Mesenteric fat pad (tissue), 1 donor: ENCODE data around the gene FNTB. TPM values are rescaled to one million over a fixed set of nuclear protein-coding genes. Genes with fewer than 3 reads are reported as not detected.

Experiments used
- DNase-seq: peaks from one replicate; pipeline ENCODE4 v3.0.0-alpha.2; 2020; ENCODE audit warnings: low spot score
- total RNA-seq: library from RNA; stranded (reverse); fragmentation: NEBNext Ultra II Directional; extraction: Animal tissue kit (Norgen Biotek cat#: 25700); gene quantifications from one replicate; pipeline ENCODE4 v1.2.1, GENCODE V29; 2021
- donor health status: DM: yes; HTN: yes; CAD: no.

Gene FNTB
- total RNA-seq, 1 donor from 2014 or later, result 16.1 TPM

GRCh38 chr14:65044596-65044959, 57.9 kb downstream of the FNTB start:
- DNase-seq, result no peak

- DNase-seq, result no peak
These were observed 58.3 kb downstream of the FNTB start for GRCh38 chr14:65045006-65045405.

DNA sequence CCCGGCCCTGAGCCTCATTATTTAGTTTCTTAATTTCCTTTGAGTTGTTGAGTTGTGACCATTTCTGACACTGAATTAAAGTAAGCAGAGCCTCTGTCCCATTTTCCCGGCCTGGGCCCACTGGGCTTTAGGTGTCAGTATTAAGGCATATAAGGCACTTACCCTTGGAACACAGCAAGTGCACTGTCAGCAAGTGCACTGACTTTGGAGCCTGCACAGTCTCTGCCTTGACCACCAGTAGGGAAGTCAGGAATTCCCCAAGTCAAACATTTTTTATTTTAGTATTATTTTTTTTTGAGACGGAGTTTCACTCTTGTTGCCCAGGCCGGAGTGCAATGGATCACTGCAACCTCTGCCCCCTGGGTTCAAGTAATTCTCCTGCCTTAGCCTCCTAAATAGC, 59.0 kb downstream of the FNTB start:
- no peak for DNase-seq

DNA sequence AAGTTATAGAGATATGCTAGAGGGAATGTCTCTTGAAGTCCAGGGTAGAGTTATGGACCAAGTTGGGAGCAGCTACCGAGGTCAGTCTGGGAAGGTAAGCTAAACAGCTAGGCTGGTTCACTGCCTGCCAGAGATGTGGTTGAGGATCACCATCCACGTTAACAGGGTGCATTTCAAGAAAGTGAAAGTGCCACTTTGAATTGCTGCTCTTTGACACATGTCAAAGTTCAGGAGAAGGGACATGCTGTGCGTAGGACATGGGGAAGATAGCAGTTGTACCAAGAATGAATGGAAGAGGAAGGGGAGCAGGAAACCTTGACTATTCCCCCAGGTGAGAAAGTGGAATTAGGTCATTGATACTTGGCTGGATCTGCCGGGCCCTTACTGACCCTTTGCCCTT, 66.1 kb downstream of the FNTB start:
- no peak for DNase-seq

DNA sequence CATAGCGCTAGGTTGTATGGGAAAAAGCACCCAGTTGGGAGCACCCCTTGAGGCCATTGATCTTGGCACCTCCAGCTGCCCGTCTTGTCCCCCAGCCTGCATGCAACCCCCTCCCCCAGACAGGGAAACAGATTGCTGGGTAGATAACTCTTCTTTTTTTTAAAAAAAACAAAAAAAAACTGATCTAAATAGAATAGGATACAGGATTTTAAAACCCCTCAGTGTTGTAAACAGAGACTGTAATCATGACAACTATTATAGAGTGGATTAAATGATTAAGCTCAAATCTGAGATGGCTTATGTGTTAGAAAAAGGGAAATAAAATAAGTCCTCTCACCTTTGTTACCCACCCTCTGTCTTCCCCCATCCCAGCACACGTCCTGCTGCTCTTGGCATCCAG, 66.8 kb downstream of the FNTB start:
- DNase-seq, result no peak

DNA sequence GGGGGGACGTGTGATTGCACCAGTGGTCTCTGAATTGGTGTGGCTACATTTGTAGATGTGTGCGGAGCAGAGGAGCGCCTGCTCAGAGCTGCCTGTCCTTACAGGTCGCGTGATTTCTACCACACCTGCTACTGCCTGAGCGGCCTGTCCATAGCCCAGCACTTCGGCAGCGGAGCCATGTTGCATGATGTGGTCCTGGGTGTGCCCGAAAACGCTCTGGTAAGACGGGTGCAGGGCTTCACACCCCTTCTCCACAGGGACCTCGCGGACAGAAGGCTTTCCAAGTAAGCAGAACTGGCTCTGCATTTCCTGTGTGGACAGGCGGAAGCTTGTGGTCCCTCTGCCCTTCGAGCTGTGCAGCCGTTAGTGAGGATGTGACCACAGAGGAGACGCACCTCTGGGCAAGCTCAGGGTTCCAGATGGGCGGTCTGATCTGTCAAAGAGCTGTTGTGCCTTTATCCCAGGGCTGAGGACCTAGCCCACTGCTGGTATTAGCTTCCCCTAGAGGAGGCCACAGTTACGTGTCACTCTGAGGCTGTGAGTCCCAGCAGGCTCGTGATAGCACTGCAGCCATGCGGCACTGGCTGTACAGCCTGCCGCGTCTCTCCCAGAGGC, 67.9 kb downstream of the FNTB start:
- DNase-seq, result no peak

DNA sequence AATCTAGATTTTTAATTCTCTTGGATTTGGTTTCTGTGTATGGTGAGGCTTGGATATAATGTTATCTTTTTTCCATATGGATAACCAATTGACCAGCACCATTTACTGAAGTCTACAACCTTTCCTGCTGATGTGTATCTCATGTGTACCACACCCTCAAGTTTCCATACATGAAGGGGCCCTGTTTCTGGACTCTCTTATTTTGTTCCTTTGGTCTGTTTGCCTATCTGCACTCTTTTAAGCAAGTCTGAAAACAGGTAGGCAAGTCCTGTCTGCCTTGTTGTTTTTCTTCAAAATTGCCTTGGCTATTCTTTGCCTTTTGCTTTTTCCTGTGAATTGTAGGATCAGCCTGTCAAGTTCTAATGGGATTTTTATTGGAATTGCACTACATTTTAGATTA, 71.0 kb downstream of the FNTB start:
- DNase-seq, result no peak

DNA sequence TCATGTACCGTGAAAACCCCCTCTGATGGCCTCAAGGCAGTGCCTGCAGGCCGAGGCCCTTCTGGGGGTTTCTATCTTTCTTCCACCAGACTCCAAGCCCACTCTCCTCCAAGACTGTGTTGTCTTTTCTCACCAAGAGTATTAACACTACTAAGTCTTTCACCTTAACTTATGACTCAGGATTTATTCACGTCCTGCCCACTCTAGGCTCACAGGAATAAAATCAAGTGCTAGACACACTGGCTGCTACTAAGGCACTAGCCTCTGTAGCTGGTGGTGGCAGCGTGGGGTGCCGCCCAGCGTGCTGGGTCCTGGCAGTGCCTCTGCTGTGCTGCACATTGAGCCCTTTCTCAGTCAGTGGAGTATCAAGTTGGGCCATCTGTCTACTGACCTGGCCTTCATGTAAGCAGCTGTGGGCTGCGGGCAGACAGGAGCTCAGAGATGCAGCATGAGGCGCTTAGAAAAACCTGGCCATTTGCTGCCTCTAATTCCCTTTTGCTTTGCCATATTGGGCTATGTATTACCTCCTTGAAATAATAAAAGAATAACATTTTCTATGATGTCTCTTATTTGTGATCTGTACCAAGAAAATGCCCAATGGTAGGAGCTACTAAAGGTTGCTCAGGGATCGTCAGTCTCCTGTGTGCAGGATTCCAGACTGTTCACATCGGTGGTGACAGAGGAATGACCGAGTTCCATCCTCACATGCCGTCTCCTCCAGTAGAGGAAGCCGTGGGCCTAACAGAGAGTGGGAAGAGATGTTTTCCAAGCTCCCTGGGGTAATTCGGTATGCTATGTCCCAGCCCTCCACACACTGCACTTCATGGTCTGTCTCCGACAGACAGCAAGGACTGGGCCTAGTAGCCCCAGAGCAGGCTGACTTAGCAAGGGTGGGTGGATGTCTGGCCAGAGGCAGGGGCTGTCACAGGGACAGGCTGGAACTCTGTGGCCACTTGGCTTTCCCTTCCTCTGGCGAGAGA, 75.7 kb downstream of the FNTB start:
- no peak for DNase-seq

- DNase-seq, result no peak
These were observed 79.0 kb downstream of the FNTB start for GRCh38 chr14:65065719-65066118.

DNA sequence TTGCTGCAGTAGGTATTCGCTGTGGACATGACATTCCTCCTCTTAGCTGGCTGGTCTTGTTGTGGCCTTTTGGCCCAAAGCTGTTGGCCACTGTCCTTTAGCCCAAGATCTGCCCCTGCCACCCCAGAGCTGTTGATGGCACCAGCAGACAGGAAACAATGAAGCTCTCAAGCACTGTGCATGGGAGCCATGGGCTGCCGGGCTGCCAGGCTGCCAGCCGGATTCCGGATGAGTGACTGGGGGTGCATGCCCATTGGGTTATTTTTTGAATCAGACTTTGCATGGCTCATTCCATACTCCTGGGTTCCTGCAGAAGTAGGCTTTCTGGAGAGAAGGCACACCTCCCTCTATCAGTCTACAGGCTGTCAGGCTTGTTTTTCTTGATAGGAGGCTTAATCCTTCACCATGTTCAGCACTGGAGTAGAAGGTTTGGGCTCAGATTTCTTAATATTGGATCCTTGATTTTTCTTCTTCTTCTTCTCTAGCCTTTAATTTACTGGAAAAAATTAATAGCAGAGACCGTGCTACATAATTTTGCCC, 83.2 kb downstream of the FNTB start:
- no peak for DNase-seq

- DNase-seq, result no peak
These were observed 83.8 kb downstream of the FNTB start for GRCh38 chr14:65070471-65070976.

GRCh38 chr14:65071544-65071943, 84.8 kb downstream of the FNTB start:
- no peak for DNase-seq

- no peak for DNase-seq
These were observed 85.6 kb downstream of the FNTB start for GRCh38 chr14:65072256-65072655.

GRCh38 chr14:65072937-65073336, 86.2 kb downstream of the FNTB start:
- no peak for DNase-seq

DNA sequence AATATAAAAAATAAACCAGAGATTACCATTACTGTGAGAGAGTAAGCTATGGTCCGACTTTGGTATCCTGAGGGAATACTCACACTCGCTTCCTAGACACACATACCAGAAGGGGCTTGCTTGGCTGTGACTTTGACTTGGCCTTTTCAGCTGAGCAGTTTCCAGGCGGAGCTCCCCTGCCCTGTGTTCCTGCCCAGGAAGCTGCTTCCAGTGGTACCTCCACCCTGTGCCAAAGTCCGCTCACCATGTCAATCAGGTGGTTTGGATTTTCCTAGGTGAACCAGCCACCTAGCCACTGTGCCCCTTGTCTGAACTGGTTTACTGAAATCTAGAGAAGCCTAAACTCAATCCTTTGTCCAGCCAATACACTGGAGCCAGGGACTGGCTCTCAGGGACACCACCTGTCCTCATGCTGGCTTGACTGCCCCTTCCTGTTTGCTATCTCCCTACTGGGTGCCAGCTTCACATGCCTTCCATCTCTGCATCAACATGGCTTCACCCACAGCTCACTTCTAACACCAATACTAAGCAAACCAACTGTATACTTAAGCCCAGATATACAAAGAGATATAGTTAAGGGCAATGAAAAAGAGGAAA, 87.0 kb downstream of the FNTB start:
- DNase-seq, result no peak

DNA sequence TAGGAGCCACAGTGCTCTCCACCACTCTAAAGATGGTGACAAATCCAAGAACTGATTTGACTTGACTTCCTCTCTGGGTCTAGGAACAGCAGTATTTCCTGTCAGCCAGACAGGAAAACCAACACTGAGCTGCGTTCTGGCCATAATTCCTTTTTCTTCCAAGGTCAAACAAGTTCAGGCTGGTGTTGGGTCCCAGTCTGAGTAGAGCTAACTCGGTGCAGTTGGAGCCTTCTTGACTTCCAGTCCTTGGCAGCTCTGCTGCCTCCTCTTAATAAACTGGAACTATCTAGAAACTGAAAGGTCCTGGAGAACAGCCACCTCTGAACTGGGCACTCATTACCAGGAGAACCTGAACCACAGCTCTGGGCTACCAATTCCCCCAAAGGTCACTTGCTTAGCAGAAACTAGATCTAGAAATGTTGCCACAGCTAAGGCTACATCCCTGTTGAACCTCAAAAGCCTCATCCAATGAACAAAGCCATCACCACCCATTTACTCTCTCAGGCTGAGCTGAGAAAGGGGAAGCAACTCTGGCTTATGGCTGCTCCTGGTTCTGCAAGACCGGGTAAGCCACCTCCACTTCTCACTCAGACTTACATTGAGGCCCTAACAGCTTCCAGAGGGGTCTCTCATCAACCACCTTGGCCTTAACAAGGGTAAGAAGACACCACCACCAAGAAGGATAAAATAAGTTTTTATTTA, 87.9 kb downstream of the FNTB start:
- no peak for DNase-seq

DNA sequence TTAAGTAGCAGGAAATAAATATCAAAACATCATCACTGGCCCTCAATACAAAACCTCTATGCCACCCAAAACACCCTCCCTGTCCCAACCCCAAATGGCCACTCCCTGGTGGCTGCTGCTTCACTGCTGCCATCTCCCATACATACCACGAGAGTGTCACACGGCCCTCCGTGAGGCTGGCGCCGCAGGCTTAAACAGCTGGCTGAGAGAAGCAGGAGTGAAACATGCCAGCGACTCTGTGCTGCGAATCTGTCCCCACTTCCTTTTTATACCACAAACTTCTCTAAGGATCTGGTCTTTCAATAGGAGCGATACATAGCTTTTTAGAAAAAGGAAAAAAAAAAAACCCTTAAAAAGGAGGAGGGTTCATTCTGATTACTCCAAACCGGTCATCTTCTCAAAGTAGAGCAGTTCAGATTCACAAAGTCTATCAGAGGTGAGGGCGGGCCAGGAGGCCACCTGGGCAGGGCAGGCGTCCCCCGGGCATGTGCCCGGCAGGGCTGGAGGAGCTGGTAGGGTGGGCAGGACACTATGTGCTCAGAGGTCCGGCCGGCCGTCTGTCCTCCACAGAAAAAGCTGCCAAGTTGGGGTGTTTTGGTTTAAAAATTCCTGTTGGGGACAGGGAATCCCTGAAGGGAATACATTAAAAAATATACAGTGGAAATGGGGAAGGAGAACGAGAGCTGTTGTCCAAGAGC, 89.1 kb downstream of the FNTB start:
- DNase-seq, result no peak

GRCh38 chr14:65077318-65077717, 90.6 kb downstream of the FNTB start:
- DNase-seq, result no peak

DNA sequence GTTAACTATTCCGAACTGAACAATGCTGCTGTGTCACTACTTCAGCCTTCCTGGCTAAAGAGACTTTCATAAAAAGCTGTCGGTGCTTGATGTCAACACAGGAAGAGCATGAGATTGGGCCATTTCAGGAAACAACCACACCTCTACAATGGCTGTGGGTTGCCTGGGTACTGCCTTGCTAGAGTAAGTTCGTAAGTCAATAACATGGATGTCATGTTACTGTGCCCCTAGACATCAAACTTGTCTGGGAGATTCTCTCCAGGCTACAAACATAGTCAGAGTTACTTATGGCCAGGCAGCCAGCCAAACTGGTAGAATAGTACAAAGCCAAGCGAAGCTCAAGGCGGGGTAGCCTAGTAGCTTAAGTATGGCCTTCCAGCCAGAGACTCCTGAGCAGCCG, 92.5 kb downstream of the FNTB start:
- DNase-seq, result no peak

GRCh38 chr14:65079768-65080167, 93.1 kb downstream of the FNTB start:
- DNase-seq, result no peak
